Panc1 (cell line): ENCODE measurements around the gene SH3BP2. TPM values are rescaled to one million over a fixed set of nuclear protein-coding genes. Genes with fewer than 3 reads are reported as not detected.

Source experiments
- ATAC-seq: fragments of 200-7000 bp; cut with Tn5 transposase; 2 replicates; pipeline ENCODE4 v1.9.1; 2020; ENCODE audit warnings: mild to moderate bottlenecking, moderate library complexity
- BruUV-seq: library from RNA; stranded (reverse); fragments of 400-500 nt; replicated peaks from 2 replicates; lab custom pipeline; 2021; lab: Mats Ljungman, UMichigan
- CTCF ChIA-PET: fragments of 300-600 bp; sonication (Branson Sonifier 250); formaldehyde crosslinking; loops from one replicate; lab custom pipeline; 2022; ENCODE audit warnings: antibody characterized with exemption; lab: Charles Lee
- POLR2A ChIA-PET: fragments of 300-600 bp; sonication (Branson Sonifier 250); formaldehyde crosslinking; loops from one replicate; lab custom pipeline; 2022; ENCODE audit warnings: antibody characterized with exemption; lab: Charles Lee
- DNase-seq: peaks from one replicate; pipeline ENCODE4 v3.0.0-alpha.2; 2010; ENCODE audit warnings: low read depth, low spot score
- H3K27ac ChIP-seq: 2 replicates; pipeline ENCODE4 v1.5.1; 2011; ENCODE audit warnings: mild to moderate bottlenecking, low read length, inconsistent platforms
- H3K27me3 ChIP-seq: fragments of 200-500 bp; sonication (Bioruptor generic); 2 replicates; pipeline ENCODE4 v1.6.0; 2014; ENCODE audit warnings: low read length, inconsistent platforms; ENCODE audit not compliant: control insufficient read depth, insufficient read depth
- H3K36me3 ChIP-seq: fragments of 200-500 bp; sonication (Bioruptor generic); 2 replicates; pipeline ENCODE4 v1.5.1; 2014; ENCODE audit warnings: inconsistent platforms, mild to moderate bottlenecking, low read length, moderate library complexity; ENCODE audit not compliant: control insufficient read depth, insufficient read depth
- H3K4me1 ChIP-seq: 2 replicates; pipeline ENCODE4 v1.5.1; 2011; ENCODE audit warnings: inconsistent platforms, mild to moderate bottlenecking, low read length, moderate library complexity; ENCODE audit not compliant: control insufficient read depth, insufficient read depth
- H3K4me3 ChIP-seq, 2 experiments: 2 replicates each; pipeline ENCODE4 v1.5.1; 2011 to 2012; ENCODE audit warnings: low read depth in 2 of 2, low read length in 2 of 2, mild to moderate bottlenecking in 2 of 2, inconsistent platforms in 1 of 2, moderate library complexity in 1 of 2
- H3K9me3 ChIP-seq: fragments of 200-500 bp; sonication (Bioruptor generic); 2 replicates; pipeline ENCODE4 v1.5.1; 2014; ENCODE audit warnings: low read depth, mild to moderate bottlenecking, inconsistent platforms, low read length, moderate library complexity; ENCODE audit not compliant: control insufficient read depth, insufficient read depth
- CTCF ChIP-seq: fragments of 450-650 bp; IDR thresholded peaks from 2 replicates; pipeline ENCODE4 v1.5.1; 2017; ENCODE audit warnings: mild to moderate bottlenecking
- POLR2AphosphoS5 ChIP-seq: IDR thresholded peaks from 2 replicates; pipeline ENCODE4 v1.6.1; 2012; ENCODE audit warnings: mild to moderate bottlenecking, low read depth, low read length, moderate library complexity
- SIN3A ChIP-seq: IDR thresholded peaks from 2 replicates; pipeline ENCODE4 v1.6.1; 2012; ENCODE audit warnings: low read depth, mild to moderate bottlenecking, low read length, moderate library complexity, borderline replicate concordance; ENCODE audit not compliant: insufficient read depth
- TCF7L2 ChIP-seq: IDR thresholded peaks from 2 replicates; pipeline ENCODE4 v1.6.1; 2011; ENCODE audit warnings: mild to moderate bottlenecking, low read depth, low read length, inconsistent platforms
- in situ Hi-C: cut with HindIII; loops from 2 replicates; pipeline ENCODE4 v1.10.0; 2016; ENCODE audit warnings: low sequenced_read_pairs, low pct_unique_long_range_greater_than_20kb
- intact Hi-C: fragments of 100-400 bp; cut with micrococcal nuclease; formaldehyde crosslinking; loops from one replicate; pipeline ENCODE4 v1.10.0; 2022; ENCODE audit not compliant: unreplicated experiment
- total RNA-seq: library from RNA; stranded (reverse); gene quantifications from one replicate; pipeline ENCODE4 v1.2.1, GENCODE V29; 2021; ENCODE audit not compliant: unreplicated experiment
- TF ChIP-seq, protein P1 (sequence below), 2 experiments: IDR thresholded peaks; 2 replicates each; pipeline ENCODE4 v1.6.1; 2011 to 2012; ENCODE audit warnings: low read depth in 2 of 2, control low read depth in 1 of 2, low read length in 1 of 2, mild to moderate bottlenecking in 1 of 2, moderate library complexity in 1 of 2; ENCODE audit not compliant: insufficient read depth in 1 of 2

The SH3BP2 gene
- total RNA-seq, 1 experiment from 2014 or later, result 93.4 TPM

- H3K9me3 ChIP-seq, result no peaks in the 10 kb centered on the region
- POLR2A ChIA-PET, result no interaction called here
- no peaks in the 10 kb centered on the region; the same call in 1 of the 2 replicates for H3K36me3 ChIP-seq
- H3K27me3 ChIP-seq, result no peaks in the 10 kb centered on the region
- H3K27ac ChIP-seq, result no peak overlapping the region
- H3K4me3 ChIP-seq, result no peak overlapping the region
- in situ Hi-C loops (no loop called here), intact Hi-C loops (no loop called here)
- TF ChIP-seq CTCF, result no peak
- no peak for TF ChIP-seq POLR2AphosphoS5
- no peak for TF ChIP-seq TCF7L2
- TF ChIP-seq, protein P1, sequence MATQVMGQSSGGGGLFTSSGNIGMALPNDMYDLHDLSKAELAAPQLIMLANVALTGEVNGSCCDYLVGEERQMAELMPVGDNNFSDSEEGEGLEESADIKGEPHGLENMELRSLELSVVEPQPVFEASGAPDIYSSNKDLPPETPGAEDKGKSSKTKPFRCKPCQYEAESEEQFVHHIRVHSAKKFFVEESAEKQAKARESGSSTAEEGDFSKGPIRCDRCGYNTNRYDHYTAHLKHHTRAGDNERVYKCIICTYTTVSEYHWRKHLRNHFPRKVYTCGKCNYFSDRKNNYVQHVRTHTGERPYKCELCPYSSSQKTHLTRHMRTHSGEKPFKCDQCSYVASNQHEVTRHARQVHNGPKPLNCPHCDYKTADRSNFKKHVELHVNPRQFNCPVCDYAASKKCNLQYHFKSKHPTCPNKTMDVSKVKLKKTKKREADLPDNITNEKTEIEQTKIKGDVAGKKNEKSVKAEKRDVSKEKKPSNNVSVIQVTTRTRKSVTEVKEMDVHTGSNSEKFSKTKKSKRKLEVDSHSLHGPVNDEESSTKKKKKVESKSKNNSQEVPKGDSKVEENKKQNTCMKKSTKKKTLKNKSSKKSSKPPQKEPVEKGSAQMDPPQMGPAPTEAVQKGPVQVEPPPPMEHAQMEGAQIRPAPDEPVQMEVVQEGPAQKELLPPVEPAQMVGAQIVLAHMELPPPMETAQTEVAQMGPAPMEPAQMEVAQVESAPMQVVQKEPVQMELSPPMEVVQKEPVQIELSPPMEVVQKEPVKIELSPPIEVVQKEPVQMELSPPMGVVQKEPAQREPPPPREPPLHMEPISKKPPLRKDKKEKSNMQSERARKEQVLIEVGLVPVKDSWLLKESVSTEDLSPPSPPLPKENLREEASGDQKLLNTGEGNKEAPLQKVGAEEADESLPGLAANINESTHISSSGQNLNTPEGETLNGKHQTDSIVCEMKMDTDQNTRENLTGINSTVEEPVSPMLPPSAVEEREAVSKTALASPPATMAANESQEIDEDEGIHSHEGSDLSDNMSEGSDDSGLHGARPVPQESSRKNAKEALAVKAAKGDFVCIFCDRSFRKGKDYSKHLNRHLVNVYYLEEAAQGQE (IDR thresholded peaks at IDR 0.05; ENCODE audit: insufficient read depth in 1 of 2, low read depth in 2 of 2, low read length in 1 of 2), result no peak
- TF ChIP-seq SIN3A, result no peak
- no TSS peak for BruUV-seq
- ATAC-seq (no peak), DNase-seq (no peak)
- H3K4me1 ChIP-seq, result no peaks in the 10 kb centered on the region
- CTCF ChIA-PET, result no interaction called here
Observed at GRCh38 chr4:2831611-2832308, 38.9 kb downstream of the SH3BP2 start.

- Histone ChIP-seq H3K36me3 (no peaks in the 10 kb centered on the region; the same call in 1 of the 2 replicates), H3K9me3 (no peaks in the 10 kb centered on the region), H3K4me1 (no peaks in the 10 kb centered on the region), H3K27me3 (no peaks in the 10 kb centered on the region), H3K27ac (no peak overlapping the region), H3K4me3 (no peak overlapping the region)
- CTCF ChIA-PET, result no interaction called here
- BruUV-seq, result no TSS peak
- in situ Hi-C loops, result no loop called here
- intact Hi-C loops, result no loop called here
- POLR2A ChIA-PET, result no interaction called here
- TF ChIP-seq SIN3A, result no peak
- TF ChIP-seq, protein P1 (IDR thresholded peaks at IDR 0.05; ENCODE audit: insufficient read depth in 1 of 2, low read depth in 2 of 2, low read length in 1 of 2), result no peak
- TF ChIP-seq POLR2AphosphoS5, result no peak
- no peak for TF ChIP-seq CTCF
- no peak for TF ChIP-seq TCF7L2
- ATAC-seq, result no peak
- DNase-seq, result no peak
Observed at GRCh38 chr4:2832309-2832980, 39.6 kb downstream of the SH3BP2 start.
